Esophagus muscularis mucosa (tissue), 4 donors: ENCODE measurements around the gene EFNB3.

Source experiments
- CTCF ChIP-seq, 3 experiments: fragments of 200-600 bp in 2 of 3; fragments of 450-650 bp in 1 of 3; sonication (generic) in 2 of 3; IDR thresholded peaks; one replicate each; pipeline ENCODE4 v1.5.1; 2017 to 2019; ENCODE audit warnings: antibody characterized with exemption in 3 of 3, mild to moderate bottlenecking in 2 of 3, moderate library complexity in 1 of 3
- EP300 ChIP-seq: sonication (generic); formaldehyde crosslinking; IDR thresholded peaks from one replicate; pipeline ENCODE4 v1.6.1; 2017; ENCODE audit warnings: antibody characterized with exemption
- POLR2A ChIP-seq: fragments of 450-650 bp; IDR thresholded peaks from one replicate; pipeline ENCODE4 v1.6.1; 2017; ENCODE audit warnings: antibody characterized with exemption, moderate library complexity, mild to moderate bottlenecking, low read depth

DNA sequence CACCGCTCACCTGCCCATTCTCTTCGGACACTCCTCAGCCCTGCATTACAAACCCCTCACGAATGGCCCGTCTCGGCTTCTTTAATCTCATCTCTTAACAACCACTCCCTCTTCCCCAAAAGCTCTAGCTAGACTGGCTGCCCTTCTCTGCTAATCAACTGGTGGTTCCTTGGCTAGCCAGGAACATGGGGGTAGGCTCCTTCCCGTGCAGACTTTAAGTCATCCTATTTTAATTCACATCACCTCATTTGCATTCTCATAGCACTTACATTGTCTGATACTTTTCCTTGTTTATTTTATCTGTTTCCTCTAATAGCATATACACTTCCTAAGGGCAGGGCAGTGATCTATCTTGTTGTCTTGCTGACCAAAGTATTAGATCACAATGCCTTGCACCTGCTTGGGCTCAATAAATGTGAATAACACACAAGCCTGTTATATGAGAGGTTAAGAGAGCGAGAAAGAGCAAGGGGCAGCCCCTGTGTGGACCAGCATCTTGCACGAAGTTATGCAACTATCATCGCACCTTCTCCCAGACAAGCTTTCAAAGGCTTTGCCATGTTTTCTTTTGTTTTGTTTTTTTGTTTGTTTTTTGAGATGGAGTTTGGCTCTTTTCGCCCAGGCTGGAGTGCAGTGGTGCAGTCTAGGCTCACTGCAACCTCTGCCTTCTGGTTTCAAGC is 27.5 kb upstream of the EFNB3 start:
- TF ChIP-seq CTCF (IDR thresholded peaks at IDR 0.05) (no peak), POLR2A (no peak), EP300 (no peak)
